Measurements from ENCODE around the gene MAGI2. TPM values are rescaled to one million over a fixed set of nuclear protein-coding genes. Genes with fewer than 3 reads are reported as not detected.
A peak's percentile ranks its signal among the peaks of the same experiment; 100 is the strongest.

MAGI2 gene
- total and polyA plus RNA-seq, 2 donors (not counting 3 experiments of a cell fraction or from before 2014, with no cell fraction given) = 0.28 to 6.0 TPM

- dilution Hi-C loops (cut with MboI; ENCODE audit: extremely low pct_ligation_motif_present, low sequenced_read_pairs) = no loop called here
- intact Hi-C loops (cut with micrococcal nuclease) = no loop called here
- H3K4me2 ChIP-seq (ENCODE audit: insufficient read depth, low read length) = no peak overlapping the region
- no peak overlapping the region for H3K9ac ChIP-seq (replicated peaks; ENCODE audit: extremely low read depth, insufficient read depth, low read length)
- CTCF ChIA-PET = interaction anchor here (1.0 to 2.1 kb wide), 3 partner anchors 8 to 12 kb away, joined by 4 to 7 read pairs (median 6); no protein-coding TSS in a partner anchor
- no peaks in the 10 kb centered on the region for H3K79me2 ChIP-seq (ENCODE audit: control insufficient read depth, insufficient read depth, low read length)
- no peak for TF ChIP-seq POLR2AphosphoS5 (IDR thresholded peaks at IDR 0.05; ENCODE audit: insufficient read depth, low read depth, low read length)
- no peak for TF ChIP-seq MAX (IDR thresholded peaks at IDR 0.05; ENCODE audit: insufficient read depth, insufficient read length)
- no peak for TF ChIP-seq GATA2 (IDR thresholded peaks at IDR 0.05; ENCODE audit: insufficient read depth, insufficient read length, low read depth, low read length)
- no peak for TF ChIP-seq MYC (IDR thresholded peaks at IDR 0.05; ENCODE audit: low read depth, low read length)
- TF ChIP-seq POLR2A (IDR thresholded peaks at IDR 0.05; ENCODE audit: low read depth, low read length) = no peak
- TF ChIP-seq JUN (IDR thresholded peaks at IDR 0.05; ENCODE audit: borderline replicate concordance, insufficient read depth, insufficient read length, low read depth) = no peak
- no peak for TF ChIP-seq CTCF (IDR thresholded peaks at IDR 0.05; ENCODE audit: extremely low read depth in 1 of 2, insufficient read depth in 1 of 2, low read depth in 1 of 2, low read length in 2 of 2)
- no peak for TF ChIP-seq FOS (IDR thresholded peaks at IDR 0.05; ENCODE audit: borderline replicate concordance, insufficient read depth, low read length)
- TF ChIP-seq EZH2 (IDR thresholded peaks at IDR 0.05; ENCODE audit: borderline replicate concordance, low read depth, low read length, severe bottlenecking) = no peak
- H3K9me1 ChIP-seq (replicated peaks; ENCODE audit: control insufficient read depth, extremely low read depth, insufficient read depth, low read length) = no peaks in the 10 kb centered on the region
- H2AFZ ChIP-seq (ENCODE audit: low read depth, low read length) = peak overlapping the region; percentile 40
- no peak overlapping the region for H3K4me3 ChIP-seq (replicated peaks in 1 of 3; ENCODE audit: insufficient read depth in 1 of 3, low read depth in 1 of 3, low read length in 3 of 3)
- POLR2A ChIA-PET = no interaction called here
- no TSS peak for BruUV-seq (replicated peaks)
- H3K27ac ChIP-seq (ENCODE audit: insufficient read depth, low read depth, low read length) = no peak overlapping the region
- H3K27me3 ChIP-seq (ENCODE audit: control insufficient read depth in 2 of 2, insufficient read depth in 2 of 2, low read length in 2 of 2) = no peaks in the 10 kb centered on the region
- no peak for DNase-seq (ENCODE audit: low read depth, low spot score)
- FAIRE-seq = no peak
- no peaks in the 10 kb centered on the region for H3K9me3 ChIP-seq (replicated peaks; ENCODE audit: control insufficient read depth, insufficient read depth, low read length)
- no peaks in the 10 kb centered on the region for H3K36me3 ChIP-seq (ENCODE audit: control insufficient read depth in 2 of 2, extremely low read depth in 1 of 2, insufficient read depth in 2 of 2, low read length in 2 of 2)
- H3K4me1 ChIP-seq (ENCODE audit: control insufficient read depth, extremely low read depth, insufficient read depth, low read length) = peaks cover 22% of the 10 kb centered on the region
- no peaks in the 10 kb centered on the region for H4K20me1 ChIP-seq (replicated peaks; ENCODE audit: control insufficient read depth, extremely low read depth, insufficient read depth, low read length)
These were observed 167.7 kb downstream of the MAGI2 start for GRCh38 chr7:79285756-79286155.
